Prostate gland (tissue), 2 donors: ENCODE data around the gene BICC1.

ENCODE experiments used
- POLR2A ChIP-seq: fragments of 450-650 bp; IDR thresholded peaks from one replicate; pipeline ENCODE4 v1.6.1; 2016; ENCODE audit warnings: antibody characterized with exemption, mild to moderate bottlenecking
- POLR2AphosphoS5 ChIP-seq: sonication (generic); formaldehyde crosslinking; IDR thresholded peaks from one replicate; pipeline ENCODE4 v1.6.1; 2017; ENCODE audit warnings: antibody characterized with exemption
- TF ChIP-seq, protein P1 (sequence below), 4 experiments: fragments of 200-600 bp in 2 of 4; fragments of 450-650 bp in 2 of 4; sonication (generic) in 2 of 4; IDR thresholded peaks; 1 replicate in 3 of 4; 2 replicates in 1 of 4; pipeline ENCODE4 v1.5.1; 2016 to 2019; ENCODE audit warnings: antibody characterized with exemption in 4 of 4, mild to moderate bottlenecking in 2 of 4, moderate library complexity in 2 of 4

DNA sequence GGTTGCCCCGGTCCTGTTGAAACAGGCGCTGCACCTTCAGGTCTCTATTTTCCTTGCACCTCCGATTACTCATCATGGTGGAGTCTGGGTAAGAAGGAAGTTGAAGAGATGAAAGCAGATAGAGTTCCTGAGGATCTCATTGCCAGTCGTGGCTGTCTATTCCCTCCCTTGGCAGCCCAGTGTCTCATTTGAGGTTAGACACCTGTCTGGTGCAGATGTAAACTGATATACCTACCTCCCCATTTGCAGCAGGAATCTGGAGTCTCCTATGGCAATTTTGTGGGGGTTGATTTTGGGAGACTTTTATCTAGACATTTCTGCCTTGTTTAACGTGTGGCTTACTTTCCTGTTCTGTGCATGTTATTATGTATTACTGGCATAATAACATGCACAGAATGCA is 212.1 kb downstream of the BICC1 start:
- TF ChIP-seq, protein P1, sequence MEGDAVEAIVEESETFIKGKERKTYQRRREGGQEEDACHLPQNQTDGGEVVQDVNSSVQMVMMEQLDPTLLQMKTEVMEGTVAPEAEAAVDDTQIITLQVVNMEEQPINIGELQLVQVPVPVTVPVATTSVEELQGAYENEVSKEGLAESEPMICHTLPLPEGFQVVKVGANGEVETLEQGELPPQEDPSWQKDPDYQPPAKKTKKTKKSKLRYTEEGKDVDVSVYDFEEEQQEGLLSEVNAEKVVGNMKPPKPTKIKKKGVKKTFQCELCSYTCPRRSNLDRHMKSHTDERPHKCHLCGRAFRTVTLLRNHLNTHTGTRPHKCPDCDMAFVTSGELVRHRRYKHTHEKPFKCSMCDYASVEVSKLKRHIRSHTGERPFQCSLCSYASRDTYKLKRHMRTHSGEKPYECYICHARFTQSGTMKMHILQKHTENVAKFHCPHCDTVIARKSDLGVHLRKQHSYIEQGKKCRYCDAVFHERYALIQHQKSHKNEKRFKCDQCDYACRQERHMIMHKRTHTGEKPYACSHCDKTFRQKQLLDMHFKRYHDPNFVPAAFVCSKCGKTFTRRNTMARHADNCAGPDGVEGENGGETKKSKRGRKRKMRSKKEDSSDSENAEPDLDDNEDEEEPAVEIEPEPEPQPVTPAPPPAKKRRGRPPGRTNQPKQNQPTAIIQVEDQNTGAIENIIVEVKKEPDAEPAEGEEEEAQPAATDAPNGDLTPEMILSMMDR (IDR thresholded peaks at IDR 0.05) = no peak
- no peak for TF ChIP-seq POLR2AphosphoS5
- TF ChIP-seq POLR2A = no peak
